NCI-H524 (cell line): Measurements from ENCODE around the gene CYP24A1.
A peak's percentile ranks its signal among the peaks of the same experiment; 100 is the strongest.

Experiments
- DNase-seq, 2 experiments: peaks; one replicate each; lab custom pipeline; 2025; lab: John Stamatoyannopoulos, UW

Gene CYP24A1

DNA sequence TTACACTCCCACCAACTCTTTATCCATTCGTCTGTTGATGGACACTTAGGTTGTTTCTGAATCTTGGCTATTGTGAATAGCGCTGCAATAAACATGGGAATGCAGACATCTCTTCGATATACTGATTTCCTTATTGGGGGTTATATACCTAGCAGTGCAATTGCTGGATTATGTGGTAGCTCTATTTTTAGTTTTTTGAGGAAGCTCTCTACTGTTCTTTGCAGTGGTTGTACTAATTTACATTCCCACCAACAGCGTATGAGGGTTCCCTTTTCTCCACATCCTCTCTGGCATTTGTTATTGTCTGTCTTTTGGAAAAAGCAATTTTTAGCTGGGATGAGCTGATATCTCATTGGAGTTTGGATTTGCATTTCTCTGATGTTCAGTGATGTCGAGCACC lies 29.5 kb upstream of the CYP24A1 start:
- no peak for DNase-seq

DNA sequence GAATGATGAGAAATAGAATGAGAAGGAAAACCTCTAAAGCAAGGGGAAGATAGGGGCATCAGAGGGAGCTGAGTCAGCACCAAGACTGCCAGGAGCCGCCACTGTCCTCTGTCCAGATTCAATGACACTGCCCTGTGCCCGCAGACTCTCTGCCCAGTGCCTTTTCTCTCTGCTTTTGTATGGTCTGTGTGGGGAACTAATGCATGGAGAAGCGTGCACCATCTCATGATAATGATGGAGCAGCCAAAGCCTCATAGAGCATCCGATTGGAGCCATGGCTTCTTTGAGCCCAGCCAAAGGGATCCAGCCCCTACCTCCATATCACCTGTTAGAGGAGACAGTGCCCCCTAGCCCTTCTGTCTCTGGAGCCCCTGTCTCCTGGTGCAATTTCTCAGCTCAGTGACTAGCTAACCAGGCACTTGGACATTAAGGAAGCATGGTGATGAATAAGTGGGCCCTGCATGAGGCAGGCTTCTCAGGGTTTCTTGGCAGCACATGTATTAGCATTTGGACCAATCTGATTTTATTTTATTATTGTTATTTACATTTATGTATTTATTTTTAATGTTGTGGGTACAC lies 27.6 kb upstream of the CYP24A1 start:
- peak in 1 of 2 experiments; percentile 11 for DNase-seq

DNA sequence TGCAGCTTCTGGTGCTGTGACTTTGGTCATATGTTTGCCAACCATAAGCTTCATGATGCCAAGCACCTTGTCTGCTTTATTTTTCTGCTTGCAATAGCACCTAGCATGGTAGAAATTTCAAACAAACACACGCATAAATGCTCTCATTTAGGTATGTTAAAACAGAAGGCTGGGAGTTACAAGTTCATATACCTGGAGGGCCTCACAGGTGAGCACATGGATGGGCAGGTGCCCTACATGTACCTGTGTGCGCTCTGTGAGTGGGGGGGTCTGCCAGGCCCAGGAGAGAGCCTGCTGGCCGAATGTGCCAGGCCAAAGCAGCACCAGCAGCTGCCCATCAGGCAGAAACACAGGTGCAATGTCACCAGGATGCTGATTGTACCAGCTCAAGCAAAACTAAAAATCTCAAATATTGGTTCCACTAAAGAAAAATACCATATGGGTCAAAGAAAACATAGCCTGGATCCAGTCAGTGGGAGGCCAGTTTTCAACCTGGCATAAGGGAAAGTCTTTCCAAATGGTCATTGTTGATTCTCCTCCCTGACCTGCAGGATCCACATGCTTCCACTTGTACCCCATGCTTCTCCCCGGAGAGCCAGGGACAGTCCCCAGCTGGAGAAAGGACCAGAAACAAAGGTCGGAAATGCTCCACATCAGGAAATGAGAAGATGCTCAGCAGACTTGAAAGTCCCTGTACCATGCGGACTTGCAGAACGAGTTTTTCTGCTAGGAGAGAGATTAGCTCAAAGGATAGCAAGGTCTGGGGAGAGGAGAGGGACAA lies 26.9 kb upstream of the CYP24A1 start:
- DNase-seq, result no peak

DNA sequence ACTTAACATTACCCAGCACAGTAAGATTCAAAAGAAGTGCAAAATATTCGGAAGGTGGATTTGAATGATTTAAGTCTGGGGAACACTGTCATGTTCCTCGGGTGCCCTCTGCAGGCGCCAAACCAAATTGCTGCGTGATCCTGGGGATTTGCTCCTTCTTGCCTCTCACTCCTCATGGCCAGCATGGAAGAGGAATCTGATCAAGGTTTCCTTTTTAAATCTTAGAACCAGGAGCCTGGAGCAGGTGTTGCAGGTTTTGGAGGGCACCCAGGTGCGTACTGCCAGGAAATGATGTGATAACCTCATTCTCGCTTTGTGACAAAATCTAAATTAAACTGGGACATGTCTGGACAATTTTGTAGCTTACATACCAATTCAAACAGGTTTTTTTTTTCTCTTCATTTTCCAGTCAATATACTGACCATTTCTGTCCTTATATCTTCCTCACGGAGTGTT lies 26.0 kb upstream of the CYP24A1 start:
- peak; percentile 44 to 67 for DNase-seq

DNA sequence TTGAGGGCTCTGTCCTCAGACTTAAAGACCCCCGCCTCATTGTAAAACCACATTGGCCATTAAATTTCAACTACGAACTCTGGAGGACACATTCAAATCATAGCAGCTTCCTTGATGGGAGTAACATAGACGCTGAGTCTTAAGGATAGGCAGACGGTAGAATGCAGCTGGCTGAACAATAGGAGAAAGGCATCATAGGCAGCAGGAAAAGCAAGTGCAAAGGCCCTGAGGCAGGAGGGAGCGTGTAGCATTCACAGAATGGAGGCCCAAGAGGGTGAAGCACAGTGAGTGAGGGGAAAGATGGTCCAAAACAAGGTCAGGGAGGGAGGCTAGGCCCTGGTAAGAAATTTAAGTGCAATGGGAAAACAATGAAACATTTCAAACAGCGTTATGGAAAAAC lies 25.5 kb upstream of the CYP24A1 start:
- DNase-seq, result no peak

DNA sequence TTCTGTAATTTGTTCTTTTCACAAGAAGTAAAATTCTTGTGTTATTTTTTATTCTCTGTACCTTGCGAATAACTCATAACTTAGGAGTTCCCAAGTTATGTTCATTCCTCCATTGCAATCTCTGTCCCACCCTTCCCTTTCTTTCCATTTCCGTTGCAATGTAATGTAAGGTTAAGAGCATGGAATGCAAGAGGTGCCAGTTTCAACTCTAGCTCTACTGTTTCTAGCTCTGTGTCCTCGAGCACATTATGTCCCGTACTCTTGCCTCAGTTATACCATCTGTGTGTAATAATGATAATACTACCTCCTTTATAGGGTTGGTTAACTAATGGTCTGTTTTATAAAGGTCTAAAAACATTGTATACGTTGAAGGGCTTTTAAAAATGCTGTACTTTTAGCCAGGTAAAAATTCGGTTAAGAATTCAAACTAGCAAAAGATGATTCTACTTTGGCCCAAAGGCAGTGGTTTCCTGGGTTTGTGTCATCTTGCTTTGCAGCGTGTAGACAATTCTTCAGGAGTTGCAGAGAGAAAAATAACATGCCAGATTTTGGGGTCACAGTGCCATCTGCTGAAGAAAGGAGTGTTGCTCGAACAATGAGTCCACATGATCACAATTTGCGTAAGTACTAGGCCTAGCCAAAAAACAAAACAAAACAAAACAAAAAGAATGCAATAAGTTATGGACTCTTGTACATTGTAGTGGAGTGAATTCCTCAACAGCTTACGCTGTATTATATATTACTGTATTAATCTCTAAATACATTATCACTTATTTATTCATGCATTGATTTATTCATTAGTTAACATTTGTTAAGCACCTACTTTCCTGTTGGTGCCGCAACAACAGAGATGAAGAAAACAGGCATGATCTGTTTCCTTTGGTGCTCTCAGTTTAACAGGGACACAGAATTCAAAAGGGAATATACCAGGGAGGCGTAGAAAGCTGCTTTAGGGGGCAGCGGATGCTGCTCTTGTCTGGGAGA lies 24.1 kb upstream of the CYP24A1 start:
- peak; percentile 35 to 67 for DNase-seq

DNA sequence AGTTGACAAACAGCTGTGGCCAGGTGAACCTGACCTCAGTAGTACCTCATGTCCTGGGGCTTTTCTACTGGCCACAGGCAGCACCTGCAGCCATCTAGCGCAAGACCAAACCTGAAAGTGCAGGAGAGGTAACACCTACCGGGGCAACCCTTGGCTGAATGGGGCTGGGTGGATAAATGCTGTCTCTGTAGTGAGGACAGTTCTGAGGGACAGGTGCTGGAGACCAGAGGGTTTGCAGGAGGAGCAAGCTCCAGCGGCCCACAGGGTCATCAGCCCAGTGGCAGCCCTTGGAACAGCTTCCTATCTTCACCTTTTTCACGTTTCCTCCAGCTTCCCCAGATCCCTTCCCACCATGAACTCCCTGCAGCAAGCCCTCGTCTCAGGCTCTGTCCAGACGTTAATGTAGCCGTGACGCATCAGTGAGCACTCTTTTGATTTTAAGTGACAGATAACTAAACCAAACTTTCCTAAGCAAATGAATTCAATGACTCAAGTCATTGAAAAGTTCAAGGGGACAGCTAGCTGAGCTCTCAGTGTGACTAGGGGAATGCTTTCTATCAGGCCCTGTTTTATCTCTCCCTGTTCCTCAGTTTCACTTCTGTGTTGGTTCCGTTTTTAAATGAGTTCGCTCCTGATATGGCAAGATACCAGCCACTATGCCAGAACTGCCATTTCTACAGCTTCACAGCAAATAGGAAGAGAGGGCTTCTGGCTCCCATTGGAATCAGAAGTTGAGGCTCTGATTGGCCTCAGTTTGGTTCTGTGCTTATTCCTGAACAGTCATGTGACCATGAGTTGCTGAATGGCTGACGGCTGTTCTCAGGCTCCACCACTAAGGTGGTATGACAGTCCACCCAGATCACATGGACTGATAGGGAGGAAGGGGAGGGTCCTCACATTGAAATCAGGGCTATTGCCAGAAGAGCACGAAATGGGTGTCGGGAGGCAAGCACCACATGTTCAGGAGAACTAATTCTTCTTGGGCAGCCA lies 22.0 kb upstream of the CYP24A1 start:
- DNase-seq, result no peak

DNA sequence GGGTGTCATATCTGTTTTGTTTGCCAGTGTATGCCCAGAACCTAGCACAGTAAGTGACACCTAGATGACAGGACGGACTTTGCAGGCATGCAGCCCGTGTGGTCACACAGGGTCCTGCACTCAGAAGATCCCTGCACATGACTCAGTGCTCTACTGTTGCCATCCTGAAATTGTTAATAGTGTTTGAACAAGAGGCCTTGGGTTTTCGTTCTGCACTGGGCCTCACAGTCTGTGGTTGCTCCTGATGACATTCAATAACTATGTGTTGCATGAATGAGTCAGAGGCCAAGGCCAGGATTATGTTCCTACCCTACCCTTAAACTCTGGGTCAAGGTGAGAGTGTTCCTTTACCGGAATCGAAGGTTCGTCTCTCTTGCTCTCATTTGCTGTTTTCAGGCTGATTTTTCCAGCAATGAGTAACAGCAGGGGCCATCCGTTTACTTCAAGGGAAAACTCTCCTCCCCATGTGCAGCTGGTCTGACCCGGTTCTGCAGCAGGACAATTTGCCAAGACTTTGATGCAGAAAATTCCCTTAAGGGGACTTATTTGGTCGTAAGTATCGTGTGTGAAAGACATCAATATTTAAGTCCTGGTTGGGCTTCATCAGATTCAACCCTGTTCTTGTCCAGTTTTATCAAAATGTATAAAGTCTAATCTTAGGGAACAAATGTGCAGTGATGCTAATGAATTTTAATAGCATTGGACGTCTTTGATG lies 21.1 kb upstream of the CYP24A1 start:
- no peak for DNase-seq

DNA sequence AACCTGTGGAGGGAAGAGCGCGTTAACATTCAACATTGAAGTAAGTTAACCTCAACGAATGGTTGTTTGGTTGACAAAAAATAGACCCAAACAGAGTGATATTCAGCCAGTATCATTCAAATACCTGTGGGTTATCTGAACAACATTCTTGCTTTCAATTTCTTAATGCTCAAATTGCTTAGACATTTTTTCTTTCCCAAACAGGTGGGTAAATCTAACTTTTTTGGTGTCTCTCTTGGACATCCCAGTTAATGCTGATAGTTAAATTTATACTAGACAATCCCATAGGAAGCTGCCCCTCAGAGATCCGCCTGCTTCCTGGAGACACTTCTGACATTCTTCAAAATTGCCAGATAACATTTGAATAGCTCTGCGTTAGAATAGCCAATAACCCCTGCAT lies 20.0 kb upstream of the CYP24A1 start:
- DNase-seq, result no peak

DNA sequence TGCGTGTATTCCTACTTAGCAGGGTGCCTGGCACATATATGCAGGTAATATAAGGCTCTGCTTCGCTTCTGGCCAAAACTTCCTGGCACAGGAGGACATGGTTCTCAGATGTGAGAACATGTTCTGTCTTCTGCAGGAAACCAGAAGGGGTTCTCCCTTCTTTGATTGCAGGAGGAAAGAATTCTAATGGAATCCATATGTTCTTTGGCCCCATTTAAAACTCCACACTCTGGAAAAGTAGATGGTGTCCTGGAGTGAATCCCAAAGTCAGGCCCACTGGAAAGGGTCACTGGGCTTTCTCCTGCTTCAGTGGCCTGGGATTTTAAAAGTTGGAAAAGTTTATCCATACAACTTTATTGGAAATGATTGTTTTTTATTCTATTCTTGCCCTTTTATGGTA lies 16.4 kb upstream of the CYP24A1 start:
- no peak for DNase-seq

DNA sequence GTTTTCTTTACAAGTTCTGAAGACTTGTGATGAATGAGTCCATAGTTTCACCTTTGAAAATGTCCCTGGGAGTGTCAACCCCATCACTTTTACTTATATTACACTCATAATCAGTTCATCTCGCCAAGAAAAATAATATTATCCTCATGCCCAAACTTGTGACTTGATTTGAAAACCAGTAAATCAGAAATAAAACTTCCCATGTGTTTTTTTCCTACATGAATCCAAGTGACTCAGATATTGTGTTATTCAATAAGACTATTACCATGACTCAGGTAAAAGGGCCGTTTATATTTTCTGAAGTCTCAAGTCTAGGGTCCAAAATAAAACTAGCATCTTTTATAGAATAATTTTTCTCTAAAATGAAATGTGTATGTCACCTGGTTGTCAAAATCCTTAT lies 15.8 kb upstream of the CYP24A1 start:
- DNase-seq, result no peak

DNA sequence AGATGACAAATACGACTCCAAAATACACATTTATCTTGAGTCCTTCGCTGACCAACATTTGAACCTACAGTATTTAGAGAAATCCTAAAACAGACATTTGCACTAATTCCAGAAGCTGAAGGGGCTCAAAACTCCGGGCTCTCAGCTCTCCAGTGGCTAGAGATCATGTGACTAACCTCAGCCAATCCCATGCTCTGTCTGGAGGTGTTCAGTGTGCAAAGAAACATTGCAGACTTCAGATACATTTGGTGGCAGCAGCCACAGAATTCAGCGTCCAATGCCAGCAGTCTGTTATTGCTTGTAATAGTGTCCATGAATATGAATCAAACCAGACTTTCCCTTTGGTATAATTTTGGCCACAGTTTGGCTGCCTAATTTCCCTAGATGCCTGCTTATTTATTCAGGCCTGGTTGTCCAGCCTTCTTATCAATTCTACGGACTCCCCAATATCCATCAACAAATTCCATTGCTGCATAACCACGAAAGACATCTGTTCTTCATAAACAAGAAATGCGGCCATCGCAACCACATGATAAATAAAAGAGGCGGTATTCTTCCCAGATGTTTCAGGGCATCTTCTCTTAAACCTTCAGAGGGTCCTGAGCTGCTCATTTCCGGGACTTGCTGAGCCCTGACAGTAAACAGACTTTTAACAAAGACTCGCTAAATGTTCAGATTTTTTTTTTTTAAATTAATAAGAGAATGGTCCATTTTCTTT lies 14.5 kb upstream of the CYP24A1 start:
- DNase-seq, result no peak

DNA sequence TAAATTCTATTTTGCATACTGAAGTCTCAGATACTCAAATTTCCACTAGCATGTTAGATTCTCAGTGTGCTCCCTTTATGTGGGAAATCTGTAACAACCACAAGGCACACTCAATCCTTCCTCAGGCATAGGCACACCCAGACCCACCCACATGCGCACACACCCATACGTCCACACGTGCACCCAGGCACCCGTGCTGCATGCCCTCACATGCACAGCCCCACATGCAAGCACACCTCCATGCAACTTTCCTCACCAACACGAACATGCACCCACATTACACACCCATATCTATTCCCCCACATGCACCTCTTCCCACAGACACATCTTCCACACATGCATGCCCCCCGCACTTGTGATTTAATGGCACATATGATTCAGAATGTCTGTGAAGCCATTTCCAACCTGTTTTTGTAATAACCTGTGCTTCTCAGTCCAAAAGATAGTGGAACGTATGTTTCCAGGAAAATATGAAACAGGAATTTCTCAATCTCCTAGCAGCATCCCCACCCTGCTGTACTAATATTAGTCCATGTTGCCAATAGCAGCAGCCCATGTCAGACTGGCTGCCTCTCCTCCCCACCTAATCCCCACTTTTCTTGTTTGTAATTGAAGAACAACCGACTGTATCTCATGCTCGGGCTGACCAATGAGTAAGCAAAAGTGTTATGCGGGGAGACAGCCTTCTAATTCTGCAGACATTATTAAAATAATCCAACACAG lies 11.3 kb upstream of the CYP24A1 start:
- no peak for DNase-seq

DNA sequence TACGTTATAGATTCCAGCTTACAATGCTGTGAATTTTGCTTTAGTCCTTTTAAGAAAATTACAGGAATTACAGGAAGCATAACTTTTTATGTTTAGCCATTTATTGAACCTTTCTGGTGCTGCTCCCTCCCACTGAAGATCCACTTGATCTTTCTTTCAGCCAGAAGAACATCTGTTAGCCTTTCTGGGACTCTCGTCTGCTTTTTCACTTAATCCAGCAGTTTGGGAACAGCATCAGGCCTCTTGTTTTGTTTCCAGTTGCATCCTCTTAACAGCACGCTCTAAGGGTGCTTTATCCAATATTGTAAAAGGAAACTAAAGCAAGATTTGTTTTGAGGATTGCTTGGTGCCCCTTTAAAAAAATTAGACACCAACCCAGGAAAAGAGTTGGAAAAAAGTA lies 10.3 kb upstream of the CYP24A1 start:
- peak; percentile 14 to 72 for DNase-seq

DNA sequence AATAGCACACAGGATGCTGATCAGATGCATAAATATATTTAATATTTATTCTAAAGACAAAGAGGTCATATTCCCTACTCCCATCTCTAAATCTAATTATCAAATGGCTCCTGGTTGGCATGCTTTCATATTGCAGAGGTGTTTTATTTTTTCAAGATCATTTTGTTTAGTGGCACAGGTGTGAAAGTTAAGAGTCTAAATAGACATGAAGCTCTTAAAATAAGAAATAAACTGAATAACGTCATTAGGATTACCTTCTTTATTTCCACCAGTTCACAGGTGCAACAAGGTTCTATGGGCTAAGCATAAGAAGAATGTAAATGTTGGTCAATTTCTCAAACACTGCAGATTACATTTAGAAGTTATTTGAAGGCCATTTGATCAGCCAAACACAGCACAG lies 7.1 kb upstream of the CYP24A1 start:
- DNase-seq, result no peak

DNA sequence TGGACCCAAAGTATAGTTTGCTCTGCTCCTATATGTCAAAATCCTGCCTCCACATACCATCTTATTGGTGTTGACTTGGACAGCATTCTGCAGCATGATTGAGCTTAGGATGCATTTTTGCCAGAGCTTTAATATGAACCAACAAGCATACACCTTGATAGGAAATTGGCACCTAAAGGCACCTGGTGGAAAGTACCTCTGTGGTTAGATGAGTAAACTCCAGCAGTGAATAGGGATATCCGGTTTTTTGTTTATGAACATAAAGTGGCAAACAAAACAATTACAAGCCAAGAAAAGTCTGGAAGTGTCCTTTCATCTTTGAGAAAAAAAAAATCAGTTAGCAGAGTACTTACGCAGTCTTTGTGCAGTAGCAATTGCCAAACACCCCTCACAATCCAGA lies 6.2 kb upstream of the CYP24A1 start:
- no peak for DNase-seq

DNA sequence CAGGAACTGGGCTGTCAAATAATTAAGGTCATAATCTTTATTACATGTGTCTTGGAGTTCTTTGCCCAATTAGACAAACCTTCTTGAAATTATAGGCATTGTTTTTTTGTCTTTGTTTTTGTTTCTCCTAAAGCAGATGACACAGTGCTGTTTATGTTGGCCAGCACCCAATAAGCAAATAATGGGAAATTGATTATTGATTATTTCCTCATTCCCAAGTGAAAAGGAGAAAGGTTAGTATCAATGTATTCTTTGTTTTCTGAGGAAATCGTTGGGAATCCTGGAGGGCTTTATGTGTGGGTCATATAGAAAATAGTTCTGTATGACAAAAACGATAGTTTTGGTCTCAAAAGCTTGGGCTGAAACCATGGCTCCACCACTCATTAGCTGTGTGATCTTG lies 4.5 kb upstream of the CYP24A1 start:
- DNase-seq, result no peak

DNA sequence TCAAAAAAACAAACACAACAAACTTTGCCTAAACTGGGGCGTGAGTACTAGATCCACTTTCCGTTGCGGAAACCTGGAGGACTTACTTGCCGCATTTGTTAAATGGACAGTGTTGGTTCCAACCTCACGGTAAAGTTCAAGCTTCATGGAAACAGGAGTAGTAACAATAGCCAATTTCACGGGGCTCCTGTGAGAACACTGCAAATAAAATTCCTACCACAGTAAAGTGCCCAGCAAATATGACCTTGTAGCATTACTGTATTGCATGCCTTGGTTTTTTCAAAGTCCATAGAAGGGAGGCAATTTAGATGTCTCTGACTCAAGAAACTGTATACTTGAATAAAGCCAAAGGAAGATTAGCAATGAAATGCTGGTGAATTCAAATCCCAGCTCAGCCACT lies 3.6 kb upstream of the CYP24A1 start:
- DNase-seq, result no peak

DNA sequence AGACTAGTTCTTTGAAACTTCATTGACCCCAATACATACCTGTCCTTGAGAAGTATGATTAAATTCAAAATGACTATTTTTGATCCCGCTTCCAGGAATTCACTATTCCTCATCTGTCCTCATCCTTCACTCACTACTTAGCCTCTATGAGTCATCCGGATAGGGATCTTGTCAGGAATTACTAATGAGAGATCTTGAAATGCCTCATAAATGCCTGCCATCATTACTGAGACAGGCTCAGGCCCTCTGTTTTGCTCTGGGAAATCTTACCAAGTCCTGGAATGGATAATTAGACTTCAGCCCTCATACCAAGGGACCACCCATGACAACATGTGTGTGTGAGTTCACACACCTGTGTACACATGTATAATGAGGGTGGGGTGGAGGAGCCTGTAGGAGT lies 2.8 kb upstream of the CYP24A1 start:
- DNase-seq, result no peak
